IPS-NIHi7 (cell line): ENCODE data around the gene MYO3B.
"Not testable (repeated sequence)": the region's sequence is repeated elsewhere in the genome, so short reads cannot be mapped to it uniquely, and the experiment has no call there.

Source experiments
- DNase-seq: peaks from one replicate; pipeline ENCODE4 v3.0.0; 2012; ENCODE audit warnings: mixed read lengths; ENCODE audit errors: extremely low spot score

MYO3B gene

GRCh38 chr2:170639635-170640034, 461.7 kb downstream of the MYO3B start:
- DNase-seq = no peak

- DNase-seq = no peak
These were observed 464.0 kb downstream of the MYO3B start for GRCh38 chr2:170641961-170642360.

GRCh38 chr2:170643346-170643745, 465.4 kb downstream of the MYO3B start:
- DNase-seq = no peak

- DNase-seq = no peak
These were observed 469.9 kb downstream of the MYO3B start for GRCh38 chr2:170647741-170648436.

GRCh38 chr2:170651624-170652325, 473.8 kb downstream of the MYO3B start:
- DNase-seq = no peak

GRCh38 chr2:170652637-170653417, 474.9 kb downstream of the MYO3B start:
- DNase-seq = no peak

- no peak for DNase-seq
These were observed 478.7 kb downstream of the MYO3B start for GRCh38 chr2:170656669-170657068.

- DNase-seq = no peak
These were observed 482.5 kb downstream of the MYO3B start for GRCh38 chr2:170660409-170660808.

GRCh38 chr2:170665743-170666142, 487.8 kb downstream of the MYO3B start:
- DNase-seq = no peak

- no peak for DNase-seq
These were observed 492.0 kb downstream of the MYO3B start for GRCh38 chr2:170669909-170670308.

- no peak for DNase-seq
These were observed 492.7 kb downstream of the MYO3B start for GRCh38 chr2:170670651-170671050.

GRCh38 chr2:170671079-170671478, 493.1 kb downstream of the MYO3B start:
- no peak for DNase-seq

- DNase-seq = not testable (repeated sequence)
These were observed 496.3 kb downstream of the MYO3B start for GRCh38 chr2:170674282-170674681.

GRCh38 chr2:170675701-170676100, 497.8 kb downstream of the MYO3B start:
- DNase-seq = no peak

- DNase-seq = no peak
These were observed 501.7 kb downstream of the MYO3B start for GRCh38 chr2:170679607-170680079.

- peak; percentile 39 for DNase-seq
These were observed 502.4 kb downstream of the MYO3B start for GRCh38 chr2:170680172-170680941.

GRCh38 chr2:170681311-170681710, 503.4 kb downstream of the MYO3B start:
- no peak for DNase-seq

GRCh38 chr2:170685591-170685990, 507.6 kb downstream of the MYO3B start:
- no peak for DNase-seq

GRCh38 chr2:170689481-170689880, 511.5 kb downstream of the MYO3B start:
- DNase-seq = no peak

- DNase-seq = no peak
These were observed 512.7 kb downstream of the MYO3B start for GRCh38 chr2:170690640-170691039.

GRCh38 chr2:170694316-170694715, 516.4 kb downstream of the MYO3B start:
- DNase-seq = no peak
